ENCODE data around the gene KLF2.

DNA sequence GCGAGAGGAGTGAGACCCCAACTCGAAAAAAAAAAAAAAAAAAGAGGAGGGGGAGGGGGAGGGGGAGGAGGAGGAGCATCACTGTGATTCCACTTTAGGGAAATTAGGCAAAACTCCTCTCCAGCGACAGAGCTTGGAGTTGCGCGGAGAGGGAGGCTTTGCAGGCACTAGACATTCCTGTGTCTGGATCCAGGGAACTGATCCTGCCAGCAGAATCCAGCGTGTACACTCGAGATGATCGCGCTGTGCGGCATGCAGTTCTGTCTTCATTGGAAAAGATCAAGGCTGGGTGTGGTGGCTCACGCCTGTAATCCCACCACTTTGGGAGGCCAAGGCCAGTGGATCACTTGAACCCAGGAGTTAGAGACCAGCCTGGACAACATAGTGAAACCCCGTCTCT lies 29.6 kb upstream of the KLF2 start:
- TF ChIP-seq, protein P1, sequence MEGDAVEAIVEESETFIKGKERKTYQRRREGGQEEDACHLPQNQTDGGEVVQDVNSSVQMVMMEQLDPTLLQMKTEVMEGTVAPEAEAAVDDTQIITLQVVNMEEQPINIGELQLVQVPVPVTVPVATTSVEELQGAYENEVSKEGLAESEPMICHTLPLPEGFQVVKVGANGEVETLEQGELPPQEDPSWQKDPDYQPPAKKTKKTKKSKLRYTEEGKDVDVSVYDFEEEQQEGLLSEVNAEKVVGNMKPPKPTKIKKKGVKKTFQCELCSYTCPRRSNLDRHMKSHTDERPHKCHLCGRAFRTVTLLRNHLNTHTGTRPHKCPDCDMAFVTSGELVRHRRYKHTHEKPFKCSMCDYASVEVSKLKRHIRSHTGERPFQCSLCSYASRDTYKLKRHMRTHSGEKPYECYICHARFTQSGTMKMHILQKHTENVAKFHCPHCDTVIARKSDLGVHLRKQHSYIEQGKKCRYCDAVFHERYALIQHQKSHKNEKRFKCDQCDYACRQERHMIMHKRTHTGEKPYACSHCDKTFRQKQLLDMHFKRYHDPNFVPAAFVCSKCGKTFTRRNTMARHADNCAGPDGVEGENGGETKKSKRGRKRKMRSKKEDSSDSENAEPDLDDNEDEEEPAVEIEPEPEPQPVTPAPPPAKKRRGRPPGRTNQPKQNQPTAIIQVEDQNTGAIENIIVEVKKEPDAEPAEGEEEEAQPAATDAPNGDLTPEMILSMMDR (IDR thresholded peaks at IDR 0.05; ENCODE audit: borderline replicate concordance, extremely low read depth, low read length, poor library complexity, severe bottlenecking), result no peak
- TF ChIP-seq EZH2 (IDR thresholded peaks at IDR 0.05; ENCODE audit: borderline replicate concordance, low read depth, low read length, severe bottlenecking), result no peak
